SU-DHL-6 (cell line): ENCODE measurements around the gene CAPN14.

Source experiments
- CTCF ChIP-seq: fragments of 200-600 bp; sonication (generic); IDR thresholded peaks from one replicate; pipeline ENCODE4 v1.5.1; 2017; ENCODE audit warnings: antibody characterized with exemption, mild to moderate bottlenecking, low read length, moderate library complexity; ENCODE audit not compliant: insufficient read depth, poor library complexity, severe bottlenecking
- EZH2phosphoT487 ChIP-seq: fragments of 200-600 bp; sonication (generic), shearing (Covaris generic); conservative IDR thresholded peaks from 2 replicates; pipeline ENCODE4 v1.6.1; 2018; ENCODE audit warnings: mild to moderate bottlenecking, antibody characterized with exemption, low read length, moderate library complexity, mixed read lengths

- TF ChIP-seq CTCF (no peak), EZH2phosphoT487 (0 out of 2 replicates have a peak, but pooled peaks have one; percentile 42)
Measured at GRCh38 chr2:31138037-31138962, 79.0 kb downstream of the CAPN14 start, which contains the start of gene GALNT14.
